Measurements from ENCODE around the gene LNX1.

Gene LNX1

GRCh38 chr4:53453385-53453784 is 137.9 kb downstream of the LNX1 start:
- no peak for DNase-seq (ENCODE audit: low spot score)
- TF ChIP-seq, protein P1, sequence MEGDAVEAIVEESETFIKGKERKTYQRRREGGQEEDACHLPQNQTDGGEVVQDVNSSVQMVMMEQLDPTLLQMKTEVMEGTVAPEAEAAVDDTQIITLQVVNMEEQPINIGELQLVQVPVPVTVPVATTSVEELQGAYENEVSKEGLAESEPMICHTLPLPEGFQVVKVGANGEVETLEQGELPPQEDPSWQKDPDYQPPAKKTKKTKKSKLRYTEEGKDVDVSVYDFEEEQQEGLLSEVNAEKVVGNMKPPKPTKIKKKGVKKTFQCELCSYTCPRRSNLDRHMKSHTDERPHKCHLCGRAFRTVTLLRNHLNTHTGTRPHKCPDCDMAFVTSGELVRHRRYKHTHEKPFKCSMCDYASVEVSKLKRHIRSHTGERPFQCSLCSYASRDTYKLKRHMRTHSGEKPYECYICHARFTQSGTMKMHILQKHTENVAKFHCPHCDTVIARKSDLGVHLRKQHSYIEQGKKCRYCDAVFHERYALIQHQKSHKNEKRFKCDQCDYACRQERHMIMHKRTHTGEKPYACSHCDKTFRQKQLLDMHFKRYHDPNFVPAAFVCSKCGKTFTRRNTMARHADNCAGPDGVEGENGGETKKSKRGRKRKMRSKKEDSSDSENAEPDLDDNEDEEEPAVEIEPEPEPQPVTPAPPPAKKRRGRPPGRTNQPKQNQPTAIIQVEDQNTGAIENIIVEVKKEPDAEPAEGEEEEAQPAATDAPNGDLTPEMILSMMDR (IDR thresholded peaks at IDR 0.05; ENCODE audit: extremely low read depth, insufficient read depth, missing control alignments): no peak
- in situ Hi-C loops (cut with MboI; ENCODE audit: low pct_unique_long_range_greater_than_20kb, low sequenced_read_pairs, unreplicated experiment): no loop called here

DNA sequence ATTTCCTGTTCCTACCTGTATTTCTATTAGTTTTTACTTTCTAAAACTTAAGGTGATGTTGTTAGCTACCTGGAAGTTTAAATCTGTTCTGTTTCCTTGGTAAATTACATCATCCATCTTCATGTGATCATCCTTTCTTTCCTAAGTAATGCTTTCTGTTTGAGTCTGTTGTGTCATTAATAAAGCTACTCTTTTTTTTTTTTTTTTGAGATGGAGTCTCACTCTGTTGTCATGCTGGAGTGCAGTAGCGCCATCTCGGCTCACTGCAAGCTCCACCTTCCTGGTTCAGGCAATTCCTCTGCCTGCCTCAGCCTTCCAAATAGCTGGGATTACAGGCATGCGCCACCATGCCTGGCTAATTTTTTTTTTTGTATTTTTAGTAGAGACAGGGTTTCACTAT is 140.5 kb downstream of the LNX1 start:
- DNase-seq (ENCODE audit: low spot score): no peak
- TF ChIP-seq, protein P1 (IDR thresholded peaks at IDR 0.05; ENCODE audit: extremely low read depth, insufficient read depth, missing control alignments): no peak
- in situ Hi-C loops (cut with MboI; ENCODE audit: low pct_unique_long_range_greater_than_20kb, low sequenced_read_pairs, unreplicated experiment): no loop called here

DNA sequence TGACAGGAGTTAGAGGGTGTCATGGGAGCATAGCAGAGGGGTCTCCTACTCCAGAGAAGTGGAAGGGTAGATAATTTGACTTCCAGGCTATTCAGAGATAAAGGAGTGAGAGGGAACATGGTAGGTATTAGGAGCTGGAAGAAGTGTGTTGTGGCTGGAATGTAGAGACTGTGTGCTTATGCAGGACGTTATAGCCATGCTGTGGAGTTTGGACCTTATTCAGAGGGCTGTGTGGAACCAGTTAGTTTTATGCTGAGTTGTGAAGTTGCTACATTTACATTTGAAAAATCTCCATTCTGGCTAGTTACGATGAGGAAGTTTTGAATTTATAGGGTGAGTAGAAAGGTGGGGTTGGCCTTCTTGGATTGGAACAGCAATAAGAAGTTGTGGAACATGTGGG is 146.3 kb downstream of the LNX1 start:
- DNase-seq (ENCODE audit: low spot score): no peak
- TF ChIP-seq, protein P1 (IDR thresholded peaks at IDR 0.05; ENCODE audit: extremely low read depth, insufficient read depth, missing control alignments): no peak
- in situ Hi-C loops (cut with MboI; ENCODE audit: low pct_unique_long_range_greater_than_20kb, low sequenced_read_pairs, unreplicated experiment): no loop called here

GRCh38 chr4:53441564-53441963 is 149.7 kb downstream of the LNX1 start:
- DNase-seq (ENCODE audit: low spot score): no peak
- in situ Hi-C loops (cut with MboI; ENCODE audit: low pct_unique_long_range_greater_than_20kb, low sequenced_read_pairs, unreplicated experiment): no loop called here
- TF ChIP-seq, protein P1 (IDR thresholded peaks at IDR 0.05; ENCODE audit: extremely low read depth, insufficient read depth, missing control alignments): no peak

- in situ Hi-C loops (cut with MboI; ENCODE audit: low pct_unique_long_range_greater_than_20kb, low sequenced_read_pairs, unreplicated experiment): no loop called here
- no peak for DNase-seq (ENCODE audit: low spot score)
- TF ChIP-seq, protein P1 (IDR thresholded peaks at IDR 0.05; ENCODE audit: extremely low read depth, insufficient read depth, missing control alignments): no peak
Observed at GRCh38 chr4:53436251-53436650, 155.0 kb downstream of the LNX1 start.

GRCh38 chr4:53432528-53433424 is 158.5 kb downstream of the LNX1 start:
- TF ChIP-seq, protein P1 (IDR thresholded peaks at IDR 0.05; ENCODE audit: extremely low read depth, insufficient read depth, missing control alignments): no peak
- in situ Hi-C loops (cut with MboI; ENCODE audit: low pct_unique_long_range_greater_than_20kb, low sequenced_read_pairs, unreplicated experiment): no loop called here
- DNase-seq (ENCODE audit: low spot score): peak; percentile 20
